Neural progenitor cell (in vitro differentiated cells): Measurements from ENCODE around the gene HIGD1C. TPM values are rescaled to one million over a fixed set of nuclear protein-coding genes. Genes with fewer than 3 reads are reported as not detected.

Experiments
- DNase-seq: peaks from one replicate; pipeline ENCODE4 v3.0.0-alpha.2; 2016; ENCODE audit warnings: low spot score
- H2AFZ ChIP-seq: fragments of 200-600 bp; sonication (generic); replicated peaks from 2 replicates; pipeline ENCODE4 v1.6.1; 2016; ENCODE audit warnings: antibody characterized with exemption
- H3F3A ChIP-seq: fragments of 200-600 bp; sonication (generic); 2 replicates; pipeline ENCODE4 v1.6.1; 2016; ENCODE audit warnings: antibody characterized with exemption, low read depth
- H3K27ac ChIP-seq: fragments of 200-600 bp; sonication (generic); 2 replicates; pipeline ENCODE4 v1.5.1; 2016; ENCODE audit warnings: mild to moderate bottlenecking
- H3K27me3 ChIP-seq: fragments of 200-600 bp; sonication (generic); 2 replicates; pipeline ENCODE4 v1.6.1; 2016; ENCODE audit warnings: mild to moderate bottlenecking, moderate library complexity
- H3K36me3 ChIP-seq: fragments of 200-600 bp; sonication (generic); 2 replicates; pipeline ENCODE4 v1.5.1; 2016
- H3K4me1 ChIP-seq: fragments of 200-600 bp; sonication (generic); 2 replicates; pipeline ENCODE4 v1.6.1; 2016; ENCODE audit warnings: mixed run types
- H3K4me2 ChIP-seq: fragments of 200-600 bp; sonication (generic); 2 replicates; pipeline ENCODE4 v1.6.1; 2016
- H3K4me3 ChIP-seq: fragments of 200-600 bp; sonication (generic); 2 replicates; pipeline ENCODE4 v1.5.1; 2016
- H3K79me2 ChIP-seq: fragments of 200-600 bp; sonication (generic); 2 replicates; pipeline ENCODE4 v1.6.1; 2016; ENCODE audit warnings: low read depth
- H3K9ac ChIP-seq: fragments of 200-600 bp; sonication (generic); 2 replicates; pipeline ENCODE4 v1.6.1; 2016
- H3K9me3 ChIP-seq: fragments of 200-600 bp; sonication (generic); 2 replicates; pipeline ENCODE4 v1.5.1; 2016; ENCODE audit warnings: low read depth
- H4K20me1 ChIP-seq: fragments of 200-600 bp; sonication (generic); 2 replicates; pipeline ENCODE4 v1.6.1; 2016; ENCODE audit warnings: low read depth
- H3K27ac Mint-ChIP-seq: 3 replicates; pipeline ENCODE4 v1.8.0; 2021; ENCODE audit warnings: mixed read lengths
- H3K27me3 Mint-ChIP-seq: 2 replicates; pipeline ENCODE4 v1.8.0; 2022; ENCODE audit warnings: low read depth, mild to moderate bottlenecking, inconsistent platforms, moderate library complexity, mixed read lengths; ENCODE audit not compliant: insufficient read depth
- H3K36me3 Mint-ChIP-seq: 3 replicates; pipeline ENCODE4 v1.8.0; 2021; ENCODE audit warnings: mixed read lengths
- H3K4me1 Mint-ChIP-seq: 3 replicates; pipeline ENCODE4 v1.8.0; 2021; ENCODE audit warnings: mixed read lengths
- H3K4me3 Mint-ChIP-seq: 3 replicates; pipeline ENCODE4 v1.8.0; 2021; ENCODE audit warnings: mild to moderate bottlenecking, moderate library complexity, mixed read lengths
- H3K9me3 Mint-ChIP-seq: 3 replicates; pipeline ENCODE4 v1.8.0; 2020; ENCODE audit warnings: mixed read lengths
- CTCF ChIP-seq: fragments of 200-600 bp; sonication (generic); IDR thresholded peaks from 2 replicates; pipeline ENCODE4 v1.5.1; 2017; ENCODE audit warnings: antibody characterized with exemption, mild to moderate bottlenecking
- EZH2 ChIP-seq: fragments of 200-600 bp; sonication (generic); IDR thresholded peaks from 2 replicates; pipeline ENCODE4 v1.6.1; 2017; ENCODE audit warnings: antibody characterized with exemption, mild to moderate bottlenecking, moderate library complexity
- EZH2phosphoT487 ChIP-seq: fragments of 200-600 bp; sonication (generic); IDR thresholded peaks from 2 replicates; pipeline ENCODE4 v1.6.1; 2017; ENCODE audit warnings: antibody characterized with exemption
- total RNA-seq: library from RNA; depleted of rRNA; stranded (reverse); fragments of >200 nt; gene quantifications from 2 replicates; pipeline ENCODE4 v1.2.3, GENCODE V29; 2015; ENCODE audit warnings: low replicate concordance

The HIGD1C gene
- total RNA-seq, 1 donor from 2014 or later: not detected

DNA sequence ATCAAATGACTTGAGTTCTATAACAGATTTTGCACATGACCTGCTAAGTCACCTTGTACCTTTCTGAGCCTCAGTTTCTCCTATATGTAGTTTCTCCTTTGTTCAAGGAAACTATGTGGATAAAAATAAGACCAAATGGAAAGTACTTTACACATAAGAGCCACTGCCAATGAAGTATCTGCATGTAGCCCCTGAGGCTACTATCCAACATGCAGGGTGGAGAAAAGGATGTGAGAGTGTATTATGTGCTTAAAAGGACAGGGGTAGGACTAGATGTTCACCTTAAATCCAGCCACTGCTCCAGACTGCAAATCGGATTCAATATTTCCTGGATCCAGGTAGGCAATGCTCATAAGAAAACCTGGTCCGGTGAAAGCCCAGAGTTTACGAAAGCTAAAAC is 52.7 kb downstream of the HIGD1C start:
- peaks cover 22% of the 10 kb centered on the region for H3K36me3 Mint-ChIP-seq
- Histone ChIP-seq H3K36me3 (no peaks in the 10 kb centered on the region), H3K27ac (no peak overlapping the region), H3K9ac (no peak overlapping the region), H3K79me2 (peaks cover 24% of the 10 kb centered on the region), H2AFZ (no peak overlapping the region), H3K4me3 (no peak overlapping the region), H3K9me3 (no peaks in the 10 kb centered on the region), H4K20me1 (peaks cover 5% of the 10 kb centered on the region), H3F3A (no peaks in the 10 kb centered on the region), H3K4me1 (peaks cover 13% of the 10 kb centered on the region), H3K4me2 (no peak overlapping the region), H3K27me3 (no peaks in the 10 kb centered on the region)
- TF ChIP-seq EZH2: no peak
- no peak for TF ChIP-seq CTCF
- no peak for TF ChIP-seq EZH2phosphoT487
- DNase-seq: no peak
- H3K4me1 Mint-ChIP-seq: peaks cover 3% of the 10 kb centered on the region
- H3K4me3 Mint-ChIP-seq: no peak overlapping the region
- H3K9me3 Mint-ChIP-seq: no peaks in the 10 kb centered on the region
- H3K27ac Mint-ChIP-seq: no peak overlapping the region
- H3K27me3 Mint-ChIP-seq: peaks cover 2% of the 10 kb centered on the region

- TF ChIP-seq EZH2: no peak
- TF ChIP-seq EZH2phosphoT487: no peak
- TF ChIP-seq CTCF: no peak
- peaks cover 16% of the 10 kb centered on the region for H3K36me3 Mint-ChIP-seq
- Histone ChIP-seq H3F3A (no peaks in the 10 kb centered on the region), H3K4me2 (no peak overlapping the region), H3K4me1 (peaks cover 13% of the 10 kb centered on the region), H3K36me3 (no peaks in the 10 kb centered on the region), H3K79me2 (peaks cover 30% of the 10 kb centered on the region), H3K4me3 (no peak overlapping the region), H3K27me3 (no peaks in the 10 kb centered on the region), H3K9me3 (no peaks in the 10 kb centered on the region), H3K9ac (no peak overlapping the region), H2AFZ (no peak overlapping the region), H3K27ac (no peak overlapping the region), H4K20me1 (peaks cover 5% of the 10 kb centered on the region)
- H3K4me1 Mint-ChIP-seq: peaks cover 6% of the 10 kb centered on the region
- H3K27ac Mint-ChIP-seq: no peak overlapping the region
- H3K9me3 Mint-ChIP-seq: no peaks in the 10 kb centered on the region
- no peak overlapping the region for H3K4me3 Mint-ChIP-seq
- H3K27me3 Mint-ChIP-seq: peaks cover 2% of the 10 kb centered on the region
- no peak for DNase-seq
Measured at GRCh38 chr12:51005671-51006070, 53.3 kb downstream of the HIGD1C start.

GRCh38 chr12:51008329-51009055 is 56.1 kb downstream of the HIGD1C start:
- peaks cover 24% of the 10 kb centered on the region for H3K4me1 Mint-ChIP-seq
- no peak for DNase-seq
- no peak overlapping the region for H3K27ac Mint-ChIP-seq
- TF ChIP-seq EZH2phosphoT487 (no peak), EZH2 (no peak), CTCF (no peak)
- H3F3A ChIP-seq: peaks cover 6% of the 10 kb centered on the region
- peaks cover 14% of the 10 kb centered on the region for H3K36me3 Mint-ChIP-seq
- peaks cover 15% of the 10 kb centered on the region for H4K20me1 ChIP-seq
- peaks cover 2% of the 10 kb centered on the region for H3K27me3 Mint-ChIP-seq
- H2AFZ ChIP-seq: no peak overlapping the region
- peaks cover 59% of the 10 kb centered on the region for H3K79me2 ChIP-seq
- no peak overlapping the region for H3K9ac ChIP-seq
- H3K9me3 Mint-ChIP-seq: no peaks in the 10 kb centered on the region
- no peak overlapping the region for H3K4me3 ChIP-seq
- no peak overlapping the region for H3K4me2 ChIP-seq
- no peaks in the 10 kb centered on the region for H3K9me3 ChIP-seq
- no peaks in the 10 kb centered on the region for H3K36me3 ChIP-seq
- no peaks in the 10 kb centered on the region for H3K27me3 ChIP-seq
- no peak overlapping the region for H3K27ac ChIP-seq
- H3K4me1 ChIP-seq: peaks cover 28% of the 10 kb centered on the region
- H3K4me3 Mint-ChIP-seq: no peak overlapping the region
